GM23338 (cell line): ENCODE results near the gene SPSB4. TPM values are rescaled to one million over a fixed set of nuclear protein-coding genes. Genes with fewer than 3 reads are reported as not detected.
A peak's percentile ranks its signal among the peaks of the same experiment; 100 is the strongest.

Source experiments
- ATAC-seq: fragments of 200-7000 bp; cut with Tn5 transposase; 3 replicates; pipeline ENCODE4 v1.9.1; 2020
- DNase-seq: peaks from one replicate; pipeline ENCODE4 v3.0.0-alpha.2; 2015; ENCODE audit warnings: low spot score
- H2AFZ ChIP-seq: fragments of 200-600 bp; sonication (generic); 2 replicates; pipeline ENCODE4 v1.8.0; 2016; ENCODE audit warnings: antibody characterized with exemption, mild to moderate bottlenecking, moderate library complexity
- H3F3A ChIP-seq: fragments of 200-600 bp; sonication (generic); replicated peaks from 2 replicates; pipeline ENCODE4 v1.8.0; 2017; ENCODE audit warnings: antibody characterized with exemption, mixed run types, low read depth
- H3K27ac ChIP-seq: fragments of 200-600 bp; sonication (generic); 2 replicates; pipeline ENCODE4 v1.6.1; 2016; ENCODE audit warnings: low read depth
- H3K27me3 ChIP-seq: fragments of 200-600 bp; sonication (generic); 2 replicates; pipeline ENCODE4 v1.8.0; 2016; ENCODE audit warnings: mild to moderate bottlenecking, mixed run types, moderate library complexity; ENCODE audit not compliant: insufficient read depth
- H3K36me3 ChIP-seq: fragments of 200-600 bp; sonication (generic); 2 replicates; pipeline ENCODE4 v1.8.0; 2016; ENCODE audit warnings: mild to moderate bottlenecking; ENCODE audit not compliant: insufficient read depth
- H3K4me1 ChIP-seq: fragments of 200-600 bp; sonication (generic); 2 replicates; pipeline ENCODE4 v1.8.0; 2016; ENCODE audit warnings: mild to moderate bottlenecking, moderate library complexity; ENCODE audit not compliant: insufficient read depth
- H3K4me2 ChIP-seq: fragments of 200-600 bp; sonication (generic); 2 replicates; pipeline ENCODE4 v1.7.1; 2017; ENCODE audit warnings: mixed run types
- H3K4me3 ChIP-seq: fragments of 200-600 bp; sonication (generic); 2 replicates; pipeline ENCODE4 v1.6.1; 2016; ENCODE audit warnings: mixed run types
- H3K79me2 ChIP-seq: fragments of 200-600 bp; sonication (generic); replicated peaks from 2 replicates; pipeline ENCODE4 v1.8.0; 2017; ENCODE audit warnings: mild to moderate bottlenecking; ENCODE audit not compliant: insufficient read depth
- H3K9me2 ChIP-seq: fragments of 200-600 bp; sonication (generic); 2 replicates; pipeline ENCODE4 v1.8.0; 2017; ENCODE audit not compliant: insufficient read depth
- H4K20me1 ChIP-seq: fragments of 200-600 bp; sonication (generic); replicated peaks from 2 replicates; pipeline ENCODE4 v1.8.0; 2017; ENCODE audit warnings: mild to moderate bottlenecking; ENCODE audit not compliant: insufficient read depth
- H3K27ac Mint-ChIP-seq: 2 replicates; pipeline ENCODE4 v1.8.0; 2020; ENCODE audit warnings: inconsistent platforms, mild to moderate bottlenecking, moderate library complexity, mixed read lengths
- H3K27me3 Mint-ChIP-seq: 3 replicates; pipeline ENCODE4 v1.8.0; 2022; ENCODE audit warnings: low read depth, mild to moderate bottlenecking, moderate library complexity, mixed read lengths, inconsistent platforms; ENCODE audit not compliant: insufficient read depth, poor library complexity
- H3K36me3 Mint-ChIP-seq: 3 replicates; pipeline ENCODE4 v1.8.0; 2021; ENCODE audit warnings: low read depth, mild to moderate bottlenecking, inconsistent platforms, moderate library complexity, mixed read lengths
- H3K4me1 Mint-ChIP-seq: 3 replicates; pipeline ENCODE4 v1.8.0; 2020; ENCODE audit warnings: mild to moderate bottlenecking, inconsistent platforms, mixed read lengths
- H3K4me3 Mint-ChIP-seq: 3 replicates; pipeline ENCODE4 v1.8.0; 2021; ENCODE audit warnings: moderate library complexity, mild to moderate bottlenecking, inconsistent platforms, mixed read lengths
- H3K9me3 Mint-ChIP-seq: 3 replicates; pipeline ENCODE4 v1.8.0; 2020; ENCODE audit warnings: moderate library complexity, mild to moderate bottlenecking, inconsistent platforms, mixed read lengths
- EZH2 ChIP-seq: fragments of 200-600 bp; sonication (generic); IDR thresholded peaks from one replicate; pipeline ENCODE4 v1.8.0; 2017; ENCODE audit warnings: antibody characterized with exemption, mild to moderate bottlenecking, low read depth; ENCODE audit not compliant: unreplicated experiment
- NANOG ChIP-seq: IDR thresholded peaks from 2 replicates; pipeline ENCODE4 v1.6.1; 2016; ENCODE audit warnings: antibody characterized with exemption, borderline replicate concordance
- polyA plus RNA-seq: library from polyadenylated mRNA; unstranded; fragments of >200 nt; fragmentation: Nextera tagmentation; extraction: Ambion mirVana; gene quantifications from 2 replicates; pipeline ENCODE4 v1.2.1, GENCODE V29; 2016
- total RNA-seq: library from RNA; depleted of rRNA; stranded (reverse); fragments of >200 nt; shearing (Covaris generic); gene quantifications from 2 replicates; pipeline ENCODE4 v1.2.3, GENCODE V29; 2014
- TF ChIP-seq, protein P1 (sequence below): IDR thresholded peaks from one replicate; pipeline ENCODE4 v1.6.1; 2018; ENCODE audit warnings: antibody characterized with exemption; ENCODE audit not compliant: unreplicated experiment
- TF ChIP-seq, protein P2 (sequence below): fragments of 250-450 bp; sonication (Bioruptor Pico); IDR thresholded peaks from 2 replicates; pipeline ENCODE4 v1.5.0; 2020; ENCODE audit warnings: mild to moderate bottlenecking, moderate library complexity

SPSB4 gene
- total and polyA plus RNA-seq, 2 experiments from 2014 or later, result 6.7 to 25.9 TPM

DNA sequence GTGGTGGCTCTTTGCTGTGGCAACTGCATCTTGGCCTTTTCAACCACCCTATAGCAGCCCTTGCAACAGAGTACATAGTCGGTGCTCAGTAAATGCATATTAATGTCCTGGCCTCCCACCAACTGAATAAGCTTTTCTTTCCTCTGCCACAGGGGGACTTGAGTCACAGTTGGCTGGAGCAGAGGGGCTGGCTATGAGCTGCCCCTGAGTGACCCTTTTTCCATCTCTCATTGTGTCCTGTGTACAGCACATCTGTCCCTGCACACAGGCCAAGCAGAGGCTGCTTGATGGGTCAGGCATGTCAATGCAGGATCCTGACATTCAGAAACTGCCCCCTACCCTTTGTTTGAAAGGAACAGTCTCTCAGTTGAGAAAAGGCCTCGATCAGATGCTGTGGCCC lies 22.4 kb downstream of the SPSB4 start:
- Histone ChIP-seq H3K4me1 (peaks cover 85% of the 10 kb centered on the region), H3K36me3 (no peaks in the 10 kb centered on the region), H3K4me2 (peak overlapping the region; percentile 53), H3K27me3 (no peaks in the 10 kb centered on the region), H3K9me2 (no peaks in the 10 kb centered on the region), H4K20me1 (no peaks in the 10 kb centered on the region), H3K27ac (peak overlapping the region; percentile 83), H2AFZ (no peak overlapping the region), H3F3A (peaks cover 11% of the 10 kb centered on the region), H3K4me3 (no peak overlapping the region), H3K79me2 (peaks cover 12% of the 10 kb centered on the region)
- Mint-ChIP-seq H3K4me1 (peaks cover 94% of the 10 kb centered on the region), H3K9me3 (no peaks in the 10 kb centered on the region; the same call in 2 of the 3 replicates), H3K4me3 (no peak overlapping the region), H3K27ac (peak overlapping the region; percentile 93; the same call in 1 of the 2 replicates), H3K36me3 (peaks cover 9% of the 10 kb centered on the region), H3K27me3 (peaks cover 39% of the 10 kb centered on the region)
- no peak for DNase-seq
- ATAC-seq, result no peak
- no peak for TF ChIP-seq EZH2

DNA sequence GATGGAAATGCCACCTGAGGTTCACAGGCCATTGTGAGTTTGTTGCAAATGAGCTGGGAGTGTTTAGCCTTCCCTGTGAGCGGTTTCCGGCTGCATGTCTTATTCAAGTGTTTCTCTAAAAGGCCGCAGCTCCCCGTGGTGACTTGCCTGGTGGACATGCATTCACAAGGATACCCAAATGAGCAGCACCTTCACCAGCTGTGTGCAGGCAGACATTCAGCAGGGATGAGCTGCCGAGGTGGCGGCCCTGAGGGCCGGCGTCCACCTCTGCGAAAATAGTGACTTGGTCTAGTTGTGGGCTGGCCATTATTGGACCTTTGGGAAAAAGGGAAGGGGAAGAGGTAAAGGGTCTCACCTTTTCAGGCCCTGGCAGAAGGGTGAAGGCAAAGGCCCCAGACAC lies 23.4 kb downstream of the SPSB4 start:
- Histone ChIP-seq H3K36me3 (no peaks in the 10 kb centered on the region), H4K20me1 (no peaks in the 10 kb centered on the region), H3F3A (peaks cover 11% of the 10 kb centered on the region), H3K4me2 (peak overlapping the region; percentile 28), H3K79me2 (peaks cover 15% of the 10 kb centered on the region), H3K4me1 (peaks cover 83% of the 10 kb centered on the region), H2AFZ (no peak overlapping the region), H3K9me2 (no peaks in the 10 kb centered on the region), H3K27me3 (no peaks in the 10 kb centered on the region), H3K4me3 (no peak overlapping the region), H3K27ac (peak overlapping the region; percentile 86)
- Mint-ChIP-seq H3K4me1 (peaks cover 87% of the 10 kb centered on the region), H3K36me3 (peaks cover 4% of the 10 kb centered on the region), H3K27ac (peak overlapping the region; percentile 73), H3K9me3 (no peaks in the 10 kb centered on the region; the same call in 2 of the 3 replicates), H3K4me3 (peak overlapping the region; percentile 26; the same call in 2 of the 3 replicates), H3K27me3 (peaks cover 30% of the 10 kb centered on the region)
- ATAC-seq (peak; percentile 37), DNase-seq (peak; percentile 84)
- TF ChIP-seq, protein P1, sequence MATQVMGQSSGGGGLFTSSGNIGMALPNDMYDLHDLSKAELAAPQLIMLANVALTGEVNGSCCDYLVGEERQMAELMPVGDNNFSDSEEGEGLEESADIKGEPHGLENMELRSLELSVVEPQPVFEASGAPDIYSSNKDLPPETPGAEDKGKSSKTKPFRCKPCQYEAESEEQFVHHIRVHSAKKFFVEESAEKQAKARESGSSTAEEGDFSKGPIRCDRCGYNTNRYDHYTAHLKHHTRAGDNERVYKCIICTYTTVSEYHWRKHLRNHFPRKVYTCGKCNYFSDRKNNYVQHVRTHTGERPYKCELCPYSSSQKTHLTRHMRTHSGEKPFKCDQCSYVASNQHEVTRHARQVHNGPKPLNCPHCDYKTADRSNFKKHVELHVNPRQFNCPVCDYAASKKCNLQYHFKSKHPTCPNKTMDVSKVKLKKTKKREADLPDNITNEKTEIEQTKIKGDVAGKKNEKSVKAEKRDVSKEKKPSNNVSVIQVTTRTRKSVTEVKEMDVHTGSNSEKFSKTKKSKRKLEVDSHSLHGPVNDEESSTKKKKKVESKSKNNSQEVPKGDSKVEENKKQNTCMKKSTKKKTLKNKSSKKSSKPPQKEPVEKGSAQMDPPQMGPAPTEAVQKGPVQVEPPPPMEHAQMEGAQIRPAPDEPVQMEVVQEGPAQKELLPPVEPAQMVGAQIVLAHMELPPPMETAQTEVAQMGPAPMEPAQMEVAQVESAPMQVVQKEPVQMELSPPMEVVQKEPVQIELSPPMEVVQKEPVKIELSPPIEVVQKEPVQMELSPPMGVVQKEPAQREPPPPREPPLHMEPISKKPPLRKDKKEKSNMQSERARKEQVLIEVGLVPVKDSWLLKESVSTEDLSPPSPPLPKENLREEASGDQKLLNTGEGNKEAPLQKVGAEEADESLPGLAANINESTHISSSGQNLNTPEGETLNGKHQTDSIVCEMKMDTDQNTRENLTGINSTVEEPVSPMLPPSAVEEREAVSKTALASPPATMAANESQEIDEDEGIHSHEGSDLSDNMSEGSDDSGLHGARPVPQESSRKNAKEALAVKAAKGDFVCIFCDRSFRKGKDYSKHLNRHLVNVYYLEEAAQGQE, result no peak
- TF ChIP-seq, protein P2, sequence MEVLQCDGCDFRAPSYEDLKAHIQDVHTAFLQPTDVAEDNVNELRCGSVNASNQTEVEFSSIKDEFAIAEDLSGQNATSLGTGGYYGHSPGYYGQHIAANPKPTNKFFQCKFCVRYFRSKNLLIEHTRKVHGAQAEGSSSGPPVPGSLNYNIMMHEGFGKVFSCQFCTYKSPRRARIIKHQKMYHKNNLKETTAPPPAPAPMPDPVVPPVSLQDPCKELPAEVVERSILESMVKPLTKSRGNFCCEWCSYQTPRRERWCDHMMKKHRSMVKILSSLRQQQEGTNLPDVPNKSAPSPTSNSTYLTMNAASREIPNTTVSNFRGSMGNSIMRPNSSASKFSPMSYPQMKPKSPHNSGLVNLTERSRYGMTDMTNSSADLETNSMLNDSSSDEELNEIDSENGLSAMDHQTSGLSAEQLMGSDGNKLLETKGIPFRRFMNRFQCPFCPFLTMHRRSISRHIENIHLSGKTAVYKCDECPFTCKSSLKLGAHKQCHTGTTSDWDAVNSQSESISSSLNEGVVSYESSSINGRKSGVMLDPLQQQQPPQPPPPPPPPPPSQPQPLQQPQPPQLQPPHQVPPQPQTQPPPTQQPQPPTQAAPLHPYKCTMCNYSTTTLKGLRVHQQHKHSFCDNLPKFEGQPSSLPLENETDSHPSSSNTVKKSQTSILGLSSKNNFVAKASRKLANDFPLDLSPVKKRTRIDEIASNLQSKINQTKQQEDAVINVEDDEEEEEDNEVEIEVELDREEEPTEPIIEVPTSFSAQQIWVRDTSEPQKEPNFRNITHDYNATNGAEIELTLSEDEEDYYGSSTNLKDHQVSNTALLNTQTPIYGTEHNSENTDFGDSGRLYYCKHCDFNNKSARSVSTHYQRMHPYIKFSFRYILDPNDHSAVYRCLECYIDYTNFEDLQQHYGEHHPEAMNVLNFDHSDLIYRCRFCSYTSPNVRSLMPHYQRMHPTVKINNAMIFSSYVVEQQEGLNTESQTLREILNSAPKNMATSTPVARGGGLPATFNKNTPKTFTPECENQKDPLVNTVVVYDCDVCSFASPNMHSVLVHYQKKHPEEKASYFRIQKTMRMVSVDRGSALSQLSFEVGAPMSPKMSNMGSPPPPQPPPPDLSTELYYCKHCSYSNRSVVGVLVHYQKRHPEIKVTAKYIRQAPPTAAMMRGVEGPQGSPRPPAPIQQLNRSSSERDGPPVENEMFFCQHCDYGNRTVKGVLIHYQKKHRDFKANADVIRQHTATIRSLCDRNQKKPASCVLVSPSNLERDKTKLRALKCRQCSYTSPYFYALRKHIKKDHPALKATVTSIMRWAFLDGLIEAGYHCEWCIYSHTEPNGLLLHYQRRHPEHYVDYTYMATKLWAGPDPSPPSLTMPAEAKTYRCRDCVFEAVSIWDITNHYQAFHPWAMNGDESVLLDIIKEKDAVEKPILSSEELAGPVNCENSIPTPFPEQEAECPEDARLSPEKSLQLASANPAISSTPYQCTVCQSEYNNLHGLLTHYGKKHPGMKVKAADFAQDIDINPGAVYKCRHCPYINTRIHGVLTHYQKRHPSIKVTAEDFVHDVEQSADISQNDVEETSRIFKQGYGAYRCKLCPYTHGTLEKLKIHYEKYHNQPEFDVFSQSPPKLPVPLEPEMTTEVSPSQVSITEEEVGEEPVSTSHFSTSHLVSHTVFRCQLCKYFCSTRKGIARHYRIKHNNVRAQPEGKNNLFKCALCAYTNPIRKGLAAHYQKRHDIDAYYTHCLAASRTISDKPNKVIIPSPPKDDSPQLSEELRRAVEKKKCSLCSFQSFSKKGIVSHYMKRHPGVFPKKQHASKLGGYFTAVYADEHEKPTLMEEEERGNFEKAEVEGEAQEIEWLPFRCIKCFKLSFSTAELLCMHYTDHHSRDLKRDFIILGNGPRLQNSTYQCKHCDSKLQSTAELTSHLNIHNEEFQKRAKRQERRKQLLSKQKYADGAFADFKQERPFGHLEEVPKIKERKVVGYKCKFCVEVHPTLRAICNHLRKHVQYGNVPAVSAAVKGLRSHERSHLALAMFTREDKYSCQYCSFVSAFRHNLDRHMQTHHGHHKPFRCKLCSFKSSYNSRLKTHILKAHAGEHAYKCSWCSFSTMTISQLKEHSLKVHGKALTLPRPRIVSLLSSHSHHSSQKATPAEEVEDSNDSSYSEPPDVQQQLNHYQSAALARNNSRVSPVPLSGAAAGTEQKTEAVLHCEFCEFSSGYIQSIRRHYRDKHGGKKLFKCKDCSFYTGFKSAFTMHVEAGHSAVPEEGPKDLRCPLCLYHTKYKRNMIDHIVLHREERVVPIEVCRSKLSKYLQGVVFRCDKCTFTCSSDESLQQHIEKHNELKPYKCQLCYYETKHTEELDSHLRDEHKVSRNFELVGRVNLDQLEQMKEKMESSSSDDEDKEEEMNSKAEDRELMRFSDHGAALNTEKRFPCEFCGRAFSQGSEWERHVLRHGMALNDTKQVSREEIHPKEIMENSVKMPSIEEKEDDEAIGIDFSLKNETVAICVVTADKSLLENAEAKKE (CRISPR knock-in tag), result peak; percentile 62; the same call in 1 of the 2 replicates
- 0 out of 2 replicates have a peak, but pooled peaks have one; percentile 6 for TF ChIP-seq NANOG
